HCT116 (cell line): ENCODE results near the gene CAV2. TPM values are rescaled to one million over a fixed set of nuclear protein-coding genes. Genes with fewer than 3 reads are reported as not detected.
"Not testable (repeated sequence)": the region's sequence is repeated elsewhere in the genome, so short reads cannot be mapped to it uniquely, and the experiment has no call there.

Experiments
- ATAC-seq: fragments of 200-7000 bp; cut with Tn5 transposase; 2 replicates; pipeline ENCODE4 v1.9.1; 2020; ENCODE audit warnings: mild to moderate bottlenecking, moderate library complexity
- BruUV-seq: library from RNA; stranded (reverse); fragments of 400-500 nt; replicated peaks from 2 replicates; lab custom pipeline; 2021; lab: Mats Ljungman, UMichigan
- CTCF ChIA-PET: fragments of 300-600 bp; sonication (Branson Sonifier 250); formaldehyde crosslinking; loops from one replicate; lab custom pipeline; 2021; ENCODE audit warnings: antibody characterized with exemption; lab: Charles Lee
- POLR2A ChIA-PET: fragments of 300-600, 350-600 bp; sonication (Branson Sonifier 250); formaldehyde crosslinking; loops from one replicate; lab custom pipeline; 2021; ENCODE audit warnings: antibody characterized with exemption; lab: Charles Lee
- RAD21 ChIA-PET, 2 experiments: fragments of 300-600 bp; sonication (Branson Sonifier 250); formaldehyde crosslinking; loops; one replicate each; lab custom pipeline; 2023; ENCODE audit warnings: low total read pairs in 2 of 2; ENCODE audit not compliant: uncharacterized antibody in 2 of 2, unreplicated experiment in 2 of 2, low non-redundant PET in 1 of 2; lab: Charles Lee
- DNase-seq: peaks from one replicate; pipeline ENCODE4 v3.0.0-alpha.2; 2010; ENCODE audit warnings: low read depth, low spot score
- H2AFZ ChIP-seq: fragments of 200-600 bp; shearing (Covaris generic), sonication (generic); 2 replicates; pipeline ENCODE4 v1.6.1; 2017; ENCODE audit warnings: low read depth, mixed run types, mixed read lengths, antibody characterized with exemption, low read length; ENCODE audit not compliant: poor library complexity, severe bottlenecking
- H3K27ac ChIP-seq: 2 replicates; pipeline ENCODE4 v1.5.1; 2012; ENCODE audit warnings: low read depth, low read length
- H3K27me3 ChIP-seq: fragments of 200-600 bp; sonication (generic); 2 replicates; pipeline ENCODE4 v1.6.1; 2016; ENCODE audit warnings: mixed run types, low read length, mixed read lengths; ENCODE audit not compliant: insufficient read depth
- H3K36me3 ChIP-seq, 2 experiments: fragments of 200-500 bp in 1 of 2; fragments of 200-600 bp in 1 of 2; sonication (Bioruptor generic) in 1 of 2; sonication (generic) in 1 of 2; 2 replicates each; pipeline versions ENCODE4 v1.5.1 to v1.6.1; 2014 to 2016; ENCODE audit warnings: low read length in 2 of 2, inconsistent platforms in 1 of 2, mixed read lengths in 1 of 2, mixed run types in 1 of 2; ENCODE audit not compliant: insufficient read depth in 2 of 2, control insufficient read depth in 1 of 2
- H3K4me1 ChIP-seq, 2 experiments: fragments of 200-600 bp in 1 of 2; sonication (generic) in 1 of 2; 2 replicates each; pipeline versions ENCODE4 v1.5.1 to v1.6.1; 2012 to 2017; ENCODE audit warnings: low read length in 2 of 2, inconsistent platforms in 1 of 2, mild to moderate bottlenecking in 1 of 2, mixed read lengths in 1 of 2, mixed run types in 1 of 2, moderate library complexity in 1 of 2; ENCODE audit not compliant: insufficient read depth in 2 of 2, control insufficient read depth in 1 of 2
- H3K4me2 ChIP-seq: fragments of 200-600 bp; sonication (generic); 2 replicates; pipeline ENCODE4 v1.6.1; 2017; ENCODE audit warnings: mixed run types, low read length, mixed read lengths
- H3K4me3 ChIP-seq, 2 experiments: fragments of 200-600 bp in 1 of 2; sonication (generic) in 1 of 2; replicated peaks in 1 of 2; 2 replicates each; pipeline ENCODE4 v1.5.1; 2011 to 2016; ENCODE audit warnings: low read length in 2 of 2, control low read depth in 1 of 2, low read depth in 1 of 2, mild to moderate bottlenecking in 1 of 2, mixed read lengths in 1 of 2, mixed run types in 1 of 2
- H3K79me2 ChIP-seq: fragments of 200-600 bp; sonication (generic); 2 replicates; pipeline ENCODE4 v1.6.1; 2017; ENCODE audit warnings: mild to moderate bottlenecking, mixed run types, low read length, moderate library complexity, mixed read lengths; ENCODE audit not compliant: insufficient read depth
- H3K9ac ChIP-seq: fragments of 200-600 bp; sonication (generic); 2 replicates; pipeline ENCODE4 v1.6.1; 2016; ENCODE audit warnings: low read length, mixed read lengths
- H3K9me2 ChIP-seq: fragments of 200-600 bp; sonication (generic), shearing (Covaris generic); 2 replicates; pipeline ENCODE4 v1.6.1; 2017; ENCODE audit warnings: mixed run types, mild to moderate bottlenecking, moderate library complexity; ENCODE audit not compliant: insufficient read depth
- H3K9me3 ChIP-seq, 2 experiments: fragments of 200-500 bp in 1 of 2; fragments of 200-600 bp in 1 of 2; sonication (Bioruptor generic) in 1 of 2; sonication (generic) in 1 of 2; 2 replicates each; pipeline ENCODE4 v1.6.1; 2014 to 2017; ENCODE audit warnings: low read length in 2 of 2, mixed read lengths in 2 of 2, inconsistent platforms in 1 of 2, low read depth in 1 of 2, mild to moderate bottlenecking in 1 of 2, mixed run types in 1 of 2, moderate library complexity in 1 of 2; ENCODE audit not compliant: control insufficient read depth in 1 of 2, insufficient read depth in 1 of 2
- H4K20me1 ChIP-seq: fragments of 200-600 bp; sonication (generic), shearing (Covaris generic); 2 replicates; pipeline ENCODE4 v1.6.1; 2017; ENCODE audit warnings: mixed run types, mild to moderate bottlenecking, moderate library complexity; ENCODE audit not compliant: insufficient read depth
- SP1 ChIP-seq: IDR thresholded peaks from 2 replicates; pipeline ENCODE4 v1.6.1; 2012; ENCODE audit warnings: low read depth
- ZFX ChIP-seq: fragments of 450-650 bp; IDR thresholded peaks from 2 replicates; pipeline ENCODE4 v1.6.1; 2017
- intact Hi-C: fragments of 100-400 bp; cut with micrococcal nuclease; formaldehyde crosslinking; loops from 2 replicates; pipeline ENCODE4 v1.10.0; 2022
- total RNA-seq: library from RNA; stranded (reverse); gene quantifications from one replicate; pipeline ENCODE4 v1.2.1, GENCODE V29; 2021; ENCODE audit not compliant: unreplicated experiment
- TF ChIP-seq, protein P1 (sequence below): IDR thresholded peaks from 2 replicates; pipeline ENCODE4 v1.6.1; 2012

Gene CAV2
- total RNA-seq, 1 experiment from 2014 or later, result 157 TPM

DNA sequence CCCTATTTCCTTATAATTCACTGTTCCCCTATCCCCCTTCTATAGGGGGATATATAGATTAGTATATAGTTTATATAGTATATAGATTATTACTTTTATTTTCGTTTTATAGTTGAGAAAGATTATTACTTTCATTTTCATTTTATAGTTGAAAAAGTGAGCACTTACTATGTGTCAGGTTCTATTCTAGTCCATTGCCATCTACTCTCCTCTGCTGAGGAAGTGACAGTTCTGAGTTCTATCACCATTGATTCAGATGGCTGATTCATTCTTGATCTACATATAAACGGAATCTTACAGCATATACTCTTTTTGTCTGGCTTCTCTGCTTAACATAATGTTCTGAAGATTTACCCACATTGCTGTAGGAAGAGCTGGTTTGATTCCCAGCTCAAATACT is 20.7 kb upstream of the CAV2 start (continued):
- TF ChIP-seq, protein P1, sequence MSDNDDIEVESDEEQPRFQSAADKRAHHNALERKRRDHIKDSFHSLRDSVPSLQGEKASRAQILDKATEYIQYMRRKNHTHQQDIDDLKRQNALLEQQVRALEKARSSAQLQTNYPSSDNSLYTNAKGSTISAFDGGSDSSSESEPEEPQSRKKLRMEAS, result no peak
- TF ChIP-seq, all 23 proteins: peak for 0

DNA sequence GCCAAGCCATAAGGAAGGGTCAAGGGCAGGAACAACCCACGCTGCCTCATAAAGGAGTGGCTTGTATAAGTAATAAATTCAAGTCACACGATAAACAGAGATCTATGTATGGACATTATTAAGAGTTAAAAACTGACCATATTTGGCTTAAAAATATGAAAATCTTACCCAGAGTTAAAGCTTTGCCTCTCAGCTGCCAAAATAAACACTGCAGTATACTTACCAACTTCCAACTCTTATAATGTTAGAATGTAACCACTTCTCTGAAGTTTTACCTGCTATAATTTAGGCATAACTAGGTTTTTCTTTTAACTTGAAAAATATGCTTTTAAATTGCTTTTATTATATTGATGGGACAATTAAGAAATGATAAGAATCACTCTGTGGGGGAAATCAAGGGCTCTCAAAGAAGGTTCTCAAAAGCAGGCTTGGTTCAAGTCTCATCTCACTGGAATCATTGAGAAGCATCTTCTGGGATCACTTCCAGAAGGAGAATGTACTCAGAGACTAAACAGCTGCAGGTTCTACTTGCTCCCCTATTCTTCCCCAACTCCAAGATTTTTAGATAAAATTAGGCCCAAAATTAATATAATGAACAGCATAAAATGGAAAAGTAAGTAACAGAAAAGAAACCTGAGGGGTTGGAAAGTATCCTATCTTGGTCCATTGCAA is 16.1 kb upstream of the CAV2 start:
- intact Hi-C loops, result no loop called here
- no peak overlapping the region for H3K4me3 ChIP-seq
- no peak overlapping the region for H3K27ac ChIP-seq

DNA sequence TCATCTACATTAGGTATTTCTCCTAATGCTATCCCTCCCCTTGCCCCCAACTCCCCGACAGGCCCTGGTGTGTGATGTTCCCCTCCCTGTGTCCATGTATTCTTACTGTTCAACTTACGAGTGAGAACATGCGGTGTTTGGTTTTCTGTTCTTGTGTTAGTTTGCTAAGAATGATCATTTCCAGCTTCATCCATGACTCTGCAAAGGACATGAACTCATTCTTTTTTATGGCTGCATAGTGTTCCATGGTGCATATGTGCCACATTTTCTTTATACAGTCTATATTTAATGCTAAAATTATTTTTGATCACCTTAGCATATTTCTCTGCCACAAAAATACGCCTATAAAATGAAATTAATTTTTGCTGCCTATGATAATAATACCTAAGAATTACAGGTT is 15.1 kb upstream of the CAV2 start:
- H3K27me3 ChIP-seq, H2AFZ ChIP-seq, H3K27ac ChIP-seq, H3K4me3 ChIP-seq, intact Hi-C loops, RAD21 ChIA-PET, ATAC-seq, CTCF ChIA-PET, H3K9ac ChIP-seq, H3K9me2 ChIP-seq, BruUV-seq, POLR2A ChIA-PET, H3K79me2 ChIP-seq, H3K4me1 ChIP-seq, H3K36me3 ChIP-seq, H3K4me2 ChIP-seq, H3K9me3 ChIP-seq, DNase-seq, H4K20me1 ChIP-seq: not testable (repeated sequence)

More for the DNA sequence above, 16.1 kb upstream of the CAV2 start:
- Histone ChIP-seq H3K9me2 (no peaks in the 10 kb centered on the region), H3K9me3 (no peaks in the 10 kb centered on the region), H3K27me3 (no peaks in the 10 kb centered on the region)
- no TSS peak for BruUV-seq
- ChIA-PET POLR2A (no interaction called here), RAD21 (no interaction called here)
- no peak for ATAC-seq
- no peak for TF ChIP-seq ZFX
- TF ChIP-seq SP1, result no peak
- TF ChIP-seq, all 23 proteins: peak for 0
- H3K4me1 ChIP-seq, result peaks cover 5 to 13% of the 10 kb centered on the region in 2 experiments; a peak in 3 of 4 replicates
- no peak overlapping the region for H2AFZ ChIP-seq
- no peak overlapping the region; the same call in 1 of the 2 replicates for H3K9ac ChIP-seq
- H3K79me2 ChIP-seq, result no peaks in the 10 kb centered on the region
- no peaks in the 10 kb centered on the region for H4K20me1 ChIP-seq
- no peak overlapping the region for H3K4me2 ChIP-seq
- CTCF ChIA-PET, result no interaction called here
- H3K36me3 ChIP-seq, result no peaks in the 10 kb centered on the region
- DNase-seq, result no peak
